HG03066 (cell line): ENCODE results near the gene NUDT12.

Experiments used
- ATAC-seq: cut with Tn5 transposase; IDR thresholded peaks from one replicate; pipeline ENCODE4 v1.9.1; 2021; ENCODE audit warnings: low read depth; ENCODE audit not compliant: unreplicated experiment

Gene NUDT12

DNA sequence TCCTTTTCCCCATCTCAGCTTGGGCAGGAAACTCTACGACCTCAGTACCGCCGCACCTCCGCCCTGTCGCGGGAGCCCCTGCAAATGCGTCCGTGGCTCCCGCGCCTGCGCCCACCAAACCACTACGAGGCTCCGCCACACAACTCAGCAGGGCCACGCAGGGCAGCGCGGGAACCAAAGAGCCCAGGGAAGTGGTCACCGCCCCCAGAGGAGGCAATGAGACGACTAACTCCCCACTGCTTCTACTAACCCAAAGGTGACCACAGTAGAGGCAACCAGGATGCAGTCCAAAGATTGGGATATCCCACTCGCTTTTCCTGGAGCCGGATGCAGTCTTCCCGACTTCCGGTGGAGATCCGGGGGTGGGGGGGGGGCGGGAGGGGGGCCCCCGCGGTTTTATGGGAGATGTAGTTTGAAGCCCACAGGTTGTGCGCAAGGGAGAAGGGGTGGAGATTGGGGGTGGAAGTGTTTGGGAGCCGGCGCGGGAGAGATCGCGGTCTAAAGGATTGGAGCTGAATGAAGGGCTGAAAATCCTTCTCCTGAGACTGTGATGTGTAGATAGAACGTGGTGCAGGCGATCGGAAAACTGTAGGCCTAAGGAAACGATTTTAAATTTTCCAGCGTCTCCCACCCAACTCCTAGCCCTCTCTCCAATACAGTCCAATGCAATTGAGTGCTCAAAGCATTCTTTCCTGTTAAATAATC, at the start of gene NUDT12:
Gene NUDT12, minus strand, starts transcription at position 337 of the 705 bp plus-strand sequence. CDS start 2,541 bp downstream, outside the sequence.
- peak; percentile 88 for ATAC-seq

DNA sequence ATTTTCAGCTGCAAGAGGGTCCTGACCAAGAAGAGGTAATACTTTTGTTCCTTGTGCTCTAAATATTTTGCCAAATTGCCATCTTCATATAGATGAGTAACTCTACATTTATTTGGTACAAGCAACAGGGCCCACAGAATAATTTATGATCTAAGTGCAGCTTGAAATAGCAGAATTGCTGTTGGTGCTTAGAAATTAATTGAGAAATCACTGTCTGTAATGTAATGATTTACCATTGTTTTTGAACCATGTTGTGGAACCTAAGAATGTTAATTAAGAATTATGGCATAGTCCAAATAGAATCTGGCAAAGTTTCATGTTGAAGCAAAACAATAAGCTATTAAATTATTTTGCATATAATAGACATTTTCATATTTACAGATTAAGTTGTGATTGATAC, 44.8 kb upstream of the NUDT12 start:
- no peak for ATAC-seq

DNA sequence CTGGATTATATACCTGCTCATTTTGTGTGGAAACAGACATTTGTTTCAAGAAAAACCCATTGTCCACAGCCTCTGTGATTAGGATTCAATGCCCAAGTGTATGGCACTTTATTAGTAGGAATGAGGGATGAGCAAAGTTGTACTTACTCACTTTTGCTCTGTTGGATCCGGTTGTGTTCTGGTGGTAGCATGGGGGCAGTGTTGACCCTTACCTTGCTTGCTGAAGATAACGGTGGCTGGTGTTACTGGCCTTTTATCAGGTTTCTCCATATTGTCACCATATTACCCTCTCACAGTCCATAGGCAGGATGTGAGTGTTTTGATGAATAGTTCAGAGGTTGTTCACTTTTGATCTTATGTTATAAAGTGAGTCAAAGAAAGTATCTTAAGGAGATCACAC, 42.7 kb upstream of the NUDT12 start:
- ATAC-seq: no peak

DNA sequence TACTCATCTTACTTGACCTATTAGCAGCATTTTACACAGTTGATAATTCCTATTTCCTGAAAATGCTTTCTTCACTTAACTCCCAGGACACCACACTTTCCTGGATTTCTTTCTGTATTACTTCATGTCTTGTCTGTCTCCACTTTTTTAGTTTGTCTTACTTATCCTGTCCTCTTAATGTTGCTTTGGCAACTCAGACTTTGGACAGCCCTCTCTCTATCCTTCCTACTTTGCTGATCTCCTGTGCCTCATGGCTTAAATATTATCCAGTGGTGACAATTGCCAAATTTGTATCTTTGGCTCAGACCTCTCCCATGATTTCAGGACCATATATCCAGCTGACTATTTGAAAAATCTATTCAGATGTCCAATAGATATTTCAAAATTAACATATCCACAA, 39.8 kb upstream of the NUDT12 start:
- no peak for ATAC-seq

DNA sequence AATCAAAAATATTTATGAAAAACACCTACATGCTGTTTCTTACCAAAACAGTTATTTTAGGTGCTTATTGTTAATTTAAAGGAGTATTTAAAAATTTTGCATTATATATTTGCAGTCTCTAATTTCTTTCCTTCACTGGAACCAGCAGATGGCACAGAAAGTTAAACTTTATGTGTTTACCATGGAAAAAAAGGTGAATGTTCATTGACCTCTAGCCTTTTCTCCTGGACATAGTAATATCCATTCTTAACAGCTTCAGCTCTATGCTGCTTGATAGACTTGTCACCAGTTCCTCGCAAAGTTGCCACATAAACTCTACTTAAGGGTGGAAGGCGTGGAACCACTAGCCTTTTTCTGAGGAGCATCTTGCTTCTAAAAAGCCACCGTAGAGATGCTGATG, 38.7 kb upstream of the NUDT12 start:
- no peak for ATAC-seq

DNA sequence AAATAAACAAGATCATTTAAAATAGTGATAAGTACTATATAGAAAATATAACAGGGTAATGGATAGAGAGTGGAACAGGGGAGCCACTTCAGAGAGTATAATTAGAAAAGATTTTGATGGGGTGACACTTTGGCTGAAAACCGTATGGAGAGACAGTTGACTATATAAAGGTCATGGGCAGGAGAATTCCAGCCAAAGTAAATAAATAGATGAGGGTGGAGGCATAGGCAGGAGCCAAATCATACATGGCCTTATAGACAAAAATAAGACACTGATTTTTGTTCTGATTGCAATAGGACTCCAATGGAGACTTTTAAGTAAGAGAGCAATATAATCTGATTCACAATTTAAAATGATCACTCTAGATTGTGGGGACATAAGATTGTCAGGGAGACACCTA, 37.5 kb upstream of the NUDT12 start:
- no peak for ATAC-seq

DNA sequence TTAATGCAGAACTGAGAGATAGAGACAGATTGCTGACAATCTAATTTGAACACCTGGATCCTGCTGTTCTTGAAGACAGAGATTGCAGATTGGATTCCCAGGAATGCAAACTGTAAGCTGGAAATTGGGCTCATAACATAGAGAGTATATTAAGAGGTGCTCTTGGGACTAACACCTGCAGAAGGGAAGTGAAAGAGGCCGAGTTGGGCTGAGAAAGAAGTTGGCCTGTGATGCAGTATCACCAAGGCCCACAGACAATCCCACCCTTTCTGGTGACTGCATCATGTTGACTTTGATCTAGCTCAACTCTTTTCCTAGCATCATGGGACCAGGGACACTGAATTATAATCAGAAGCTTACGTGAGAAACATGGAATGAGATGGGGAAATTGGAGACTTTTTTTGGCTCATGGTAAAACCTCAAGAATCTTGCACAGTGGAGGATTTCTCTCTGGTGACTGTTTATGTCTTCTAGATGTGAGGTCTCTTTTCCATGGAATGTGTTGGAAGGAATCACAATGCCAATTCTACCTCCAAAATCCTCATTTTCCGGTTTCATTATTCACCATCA, 36.5 kb upstream of the NUDT12 start:
- ATAC-seq: no peak

DNA sequence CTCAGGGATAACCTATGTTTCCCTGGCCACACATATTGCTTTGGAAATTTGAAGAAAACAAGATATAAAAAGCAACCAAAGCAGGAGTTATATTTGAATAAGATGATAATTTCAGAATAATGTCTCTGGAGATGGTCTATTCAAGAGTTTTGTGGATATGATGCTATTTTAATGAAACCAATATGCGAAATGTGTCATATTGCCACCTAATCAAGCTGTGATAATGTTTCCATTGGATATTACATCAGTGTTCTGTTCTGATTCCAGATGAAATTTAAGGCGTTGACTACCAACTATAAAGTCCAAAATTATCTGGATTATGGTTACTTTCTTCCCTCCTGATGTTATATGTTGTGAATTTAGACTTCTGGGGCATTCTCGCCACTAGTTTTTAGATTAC, 27.6 kb upstream of the NUDT12 start:
- ATAC-seq: no peak

DNA sequence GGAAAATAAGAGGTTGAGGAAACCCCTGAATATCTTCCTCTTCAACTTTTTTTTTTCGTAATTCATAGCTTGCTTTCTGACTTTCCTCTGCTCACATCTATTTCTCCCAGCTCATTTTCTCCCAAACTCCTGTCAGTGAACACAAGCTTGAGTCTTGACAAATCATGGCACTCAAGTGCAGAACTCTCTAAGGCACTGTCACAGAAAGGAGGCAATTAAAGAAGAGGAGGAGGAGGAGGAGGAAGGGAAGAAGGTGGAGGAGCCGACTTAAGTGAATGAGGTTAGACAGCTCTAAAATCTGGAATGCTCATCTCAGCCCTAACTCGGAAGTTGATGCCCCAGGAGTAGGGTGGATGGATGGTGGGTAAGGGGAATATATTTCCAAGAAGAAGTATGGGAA, 27.2 kb upstream of the NUDT12 start:
- ATAC-seq: no peak

DNA sequence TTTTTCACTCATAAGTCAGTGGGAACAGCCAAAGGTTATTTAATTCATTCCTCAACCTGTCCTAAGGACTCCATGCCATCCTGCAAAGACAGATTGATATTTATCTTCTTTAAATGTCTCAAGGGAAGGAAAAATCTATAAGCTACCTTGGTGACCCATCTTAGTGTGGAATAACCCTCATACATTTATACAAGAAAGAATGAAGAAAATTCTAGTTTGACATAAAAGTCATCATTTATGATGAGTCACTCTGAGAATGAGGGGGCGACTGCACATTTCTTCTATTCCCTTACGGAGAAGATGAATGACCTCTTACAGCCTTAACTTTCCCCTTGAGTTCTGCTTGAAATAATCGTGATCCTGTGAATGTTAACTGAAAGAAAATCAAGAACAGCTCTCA, 26.8 kb upstream of the NUDT12 start:
- no peak for ATAC-seq

DNA sequence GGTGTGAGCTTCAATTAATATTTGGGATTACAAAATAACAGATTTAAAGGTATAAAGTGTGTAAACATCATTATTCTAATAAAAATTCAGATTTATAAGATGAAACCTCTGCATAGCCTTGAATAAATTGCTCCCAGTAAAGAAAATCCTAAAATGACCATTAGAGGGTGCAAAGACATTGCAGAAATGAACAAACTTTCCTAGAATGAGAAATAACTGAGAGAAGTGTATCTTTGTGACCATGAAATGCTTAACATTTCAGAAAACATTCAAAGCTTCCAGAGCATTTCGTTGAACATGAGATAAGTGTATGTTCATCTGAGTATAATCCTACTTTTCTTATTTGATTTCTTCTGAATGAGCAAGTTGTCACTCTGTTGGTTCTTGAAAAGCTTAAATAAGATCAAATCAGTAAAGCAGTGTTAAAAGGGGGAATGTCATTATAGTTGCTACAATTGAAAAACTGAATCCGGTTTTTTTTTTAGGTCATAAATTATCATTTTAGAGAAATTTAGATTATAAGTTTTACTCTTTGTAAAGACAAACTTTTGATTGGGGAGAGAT, 24.7 kb upstream of the NUDT12 start:
- ATAC-seq: no peak

DNA sequence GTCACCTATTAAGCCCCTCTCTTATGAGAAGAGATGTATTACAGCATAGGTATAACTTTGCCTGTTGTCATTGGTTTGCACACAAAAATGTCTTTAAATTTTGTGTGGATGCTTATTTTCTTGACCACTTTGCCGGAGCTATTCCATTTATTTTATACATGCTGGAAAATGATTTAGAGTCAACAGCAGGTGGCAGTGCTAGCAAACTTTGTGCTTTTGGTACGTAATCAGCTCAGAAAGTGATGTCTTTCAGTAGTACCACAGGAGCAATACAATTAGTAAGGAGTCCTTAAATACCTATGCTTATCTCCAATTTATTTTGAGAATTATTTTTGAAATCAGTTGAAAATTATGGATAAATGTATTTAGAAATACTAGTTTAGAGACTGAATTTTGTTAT, 19.8 kb upstream of the NUDT12 start:
- ATAC-seq: no peak

DNA sequence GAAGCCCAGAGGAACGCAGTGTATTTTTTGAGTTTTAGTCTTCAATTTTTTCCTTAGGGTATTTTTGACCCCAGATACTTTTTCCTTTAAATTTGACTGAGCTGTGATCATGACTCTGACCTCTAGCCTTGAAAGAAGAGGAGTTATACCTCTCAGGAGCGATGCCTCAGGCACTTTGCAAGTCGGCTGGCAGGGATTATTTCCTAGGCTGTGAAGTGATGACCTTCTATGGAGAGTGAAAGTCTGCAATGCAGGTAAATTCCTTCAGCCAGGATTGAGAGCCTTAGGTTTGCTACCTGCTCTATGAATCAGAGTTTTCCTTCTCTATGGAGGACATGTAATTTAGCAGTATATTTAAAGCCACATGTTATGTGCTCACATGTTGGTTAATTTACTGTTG, 10.8 kb upstream of the NUDT12 start:
- ATAC-seq: no peak

DNA sequence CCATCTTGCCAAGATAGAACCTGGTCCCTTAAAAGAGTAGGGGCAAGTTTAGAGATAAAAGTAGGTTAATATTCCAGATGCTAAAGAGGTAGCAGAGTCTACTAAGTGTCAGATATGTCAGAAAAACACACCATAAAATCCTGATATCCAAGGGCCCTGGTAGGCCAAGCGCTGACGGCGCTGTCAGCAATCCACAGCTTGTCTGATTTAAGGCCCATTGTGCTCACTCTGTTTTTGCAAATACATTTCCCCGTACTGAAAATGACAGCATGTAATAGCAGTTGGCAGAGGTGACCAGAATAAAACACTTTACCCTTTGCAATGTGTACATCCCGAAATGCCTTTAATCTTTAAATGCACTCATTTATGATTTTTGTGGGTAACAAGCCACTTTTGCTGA, 9.9 kb upstream of the NUDT12 start:
- no peak for ATAC-seq

DNA sequence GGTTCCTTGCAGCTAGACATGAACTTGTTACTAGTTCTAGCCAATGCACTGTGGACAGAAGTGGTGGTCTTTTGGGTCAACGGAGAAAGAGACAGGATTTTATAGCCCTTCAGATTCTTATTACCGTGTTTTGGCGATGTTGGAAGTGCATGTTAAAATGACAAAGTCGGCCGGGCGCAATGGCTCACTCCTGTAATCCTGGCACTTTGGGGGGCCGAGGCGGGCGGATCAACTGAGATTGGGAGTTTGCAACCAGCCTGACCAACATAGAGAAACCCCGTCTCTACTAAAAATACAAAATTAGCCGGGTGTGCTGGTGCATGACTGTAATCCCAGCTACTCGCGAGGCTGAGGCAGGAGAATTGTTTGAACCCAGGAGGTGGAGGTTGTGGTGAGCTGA, 9.1 kb upstream of the NUDT12 start:
- ATAC-seq: no peak

DNA sequence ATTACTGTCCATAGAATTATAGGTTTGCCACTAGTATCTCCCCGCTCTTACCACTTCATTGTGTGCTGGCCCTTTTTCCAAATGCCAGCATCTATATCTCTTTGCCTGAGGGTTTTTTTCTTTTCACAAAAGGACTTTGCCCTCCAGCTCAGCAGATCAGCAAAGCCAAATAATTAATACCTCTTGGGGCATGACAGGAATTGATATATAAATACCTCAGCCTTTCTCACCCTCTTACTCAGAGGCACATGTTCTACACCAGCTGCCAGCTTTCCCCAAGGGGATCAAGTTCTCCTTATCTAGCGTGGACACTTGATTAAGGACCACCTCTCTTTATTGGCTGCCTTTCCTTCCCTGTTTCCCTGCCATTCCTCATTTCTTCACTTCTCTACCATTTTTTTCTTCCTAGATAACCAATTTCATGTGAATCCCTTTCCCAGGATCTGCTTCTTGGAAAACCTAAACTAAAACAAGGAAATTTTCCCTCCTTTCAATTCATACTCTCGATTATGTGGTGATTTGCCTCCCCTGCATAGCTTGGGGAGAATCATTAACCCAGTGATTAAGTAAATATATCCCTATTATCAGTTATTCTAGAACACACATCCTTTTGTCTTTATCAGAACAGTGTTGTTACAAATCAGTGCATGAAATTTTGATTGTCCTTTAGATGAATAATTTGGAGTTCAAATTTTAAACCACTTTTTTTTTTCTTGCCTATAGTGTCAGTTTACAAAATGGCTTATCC, 6.9 kb upstream of the NUDT12 start:
- no peak for ATAC-seq

DNA sequence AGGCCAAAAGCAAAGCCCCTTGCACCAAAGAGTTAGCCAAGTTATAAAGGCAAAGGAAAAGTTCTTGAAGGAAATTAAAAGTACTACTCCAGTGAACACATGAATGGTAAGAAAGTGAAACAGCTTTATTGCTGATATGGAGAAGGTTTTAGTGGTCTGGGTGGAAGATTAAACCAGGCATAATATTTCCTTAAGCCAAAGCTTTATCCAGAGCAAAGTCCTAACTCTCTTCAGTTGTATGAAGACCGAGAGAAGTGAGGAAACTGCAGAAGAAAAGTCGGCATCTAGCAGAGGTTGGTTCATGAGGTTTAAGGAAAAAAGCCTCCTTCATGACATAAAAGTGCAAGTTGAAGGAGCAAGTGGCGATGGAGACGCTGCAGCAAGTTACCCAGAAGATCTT, 3.1 kb upstream of the NUDT12 start:
- no peak for ATAC-seq

DNA sequence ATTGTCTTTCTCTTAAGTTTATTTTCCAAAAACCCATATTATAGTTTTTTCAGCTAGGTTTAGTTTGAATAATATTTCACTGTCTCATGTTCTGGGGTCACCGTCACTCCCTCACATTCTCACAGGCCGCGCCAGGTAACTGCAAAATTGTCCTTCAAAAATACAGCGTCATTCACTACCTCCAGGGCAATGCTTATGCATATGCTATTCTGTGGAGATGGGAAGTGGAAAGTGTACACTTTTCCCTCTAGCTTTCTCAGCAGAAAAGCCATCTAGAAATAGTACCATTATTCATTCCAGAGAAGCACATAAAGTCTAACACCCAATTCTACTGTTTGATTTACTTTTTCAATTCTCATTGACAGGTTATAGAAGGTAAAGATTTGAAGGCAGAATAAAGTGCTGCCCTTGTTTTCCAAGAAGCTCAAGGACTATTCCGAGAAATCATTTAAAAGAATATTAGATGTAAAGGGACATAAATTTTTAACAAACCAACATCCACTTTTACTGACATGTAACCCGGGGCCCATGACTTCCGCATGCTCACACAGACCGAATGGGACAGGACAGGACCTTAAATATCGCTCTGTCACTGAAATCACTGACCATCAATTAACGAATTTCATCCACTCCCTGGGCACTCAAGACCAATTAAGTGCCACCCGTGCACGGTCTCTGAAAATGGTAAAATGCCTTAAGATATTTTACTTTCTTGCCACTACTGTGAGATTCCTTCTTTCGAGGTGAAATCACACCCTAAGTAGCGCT, 720 bp downstream of the NUDT12 start:
- peak; percentile 44 for ATAC-seq

DNA sequence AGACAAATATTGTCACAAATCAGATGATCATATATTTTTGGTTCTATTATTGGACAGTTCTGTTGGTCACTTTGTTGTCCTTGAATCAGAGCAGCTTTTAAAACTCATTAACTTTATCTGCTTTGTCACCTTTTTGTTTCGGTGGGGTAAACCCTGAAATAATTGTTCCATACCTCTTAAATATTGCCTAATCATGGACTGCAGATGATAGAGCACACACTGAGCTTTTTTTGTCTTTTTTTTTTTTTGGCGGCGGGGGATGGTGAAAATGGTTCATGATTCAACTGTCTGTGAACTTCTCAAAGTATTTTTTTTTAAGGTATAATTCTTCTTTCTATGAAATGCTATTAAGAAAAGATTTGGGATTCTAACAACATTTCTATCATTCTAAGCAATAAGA, 1.8 kb downstream of the NUDT12 start:
- ATAC-seq: no peak

DNA sequence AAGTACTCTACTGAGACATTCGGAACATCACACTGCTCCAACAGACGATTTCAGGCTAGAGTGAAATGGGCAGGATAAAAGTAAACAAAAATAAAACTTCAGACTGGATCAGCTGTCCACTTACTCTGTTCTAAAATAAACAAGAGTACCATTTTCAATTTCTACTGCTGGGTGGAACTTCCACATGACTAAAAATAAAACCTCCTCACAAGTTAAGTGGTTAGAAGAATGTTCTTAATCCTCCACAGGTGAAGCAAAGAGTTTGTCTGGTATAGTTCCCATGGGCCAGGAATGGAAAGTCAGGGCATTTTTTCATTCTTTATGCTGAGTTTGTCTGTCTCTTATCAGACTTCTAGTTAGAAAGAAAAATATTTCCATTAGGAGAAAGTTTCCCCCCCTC, 15.7 kb downstream of the NUDT12 start:
- no peak for ATAC-seq

DNA sequence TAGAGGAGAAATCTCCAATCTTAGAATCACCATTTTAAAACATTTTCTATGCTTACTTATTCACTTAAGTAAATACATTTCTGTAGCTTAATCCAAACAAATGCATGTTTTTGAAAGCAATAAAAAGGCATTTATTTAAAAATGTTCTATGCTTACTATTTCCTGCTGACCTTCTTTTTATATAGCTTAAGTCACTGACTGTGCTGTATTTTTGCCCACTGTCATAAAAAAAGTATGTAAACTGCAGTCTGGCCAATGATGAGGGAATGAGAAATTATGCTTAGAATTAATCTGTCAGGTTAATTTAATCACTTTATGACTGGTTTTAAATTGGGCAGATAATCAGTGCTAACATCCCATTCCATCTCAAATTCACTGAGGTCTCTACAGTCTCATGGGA, 20.1 kb downstream of the NUDT12 start:
- ATAC-seq: no peak
